KMS-11 (cell line): Measurements from ENCODE around the gene PTPRK.
"Not testable (repeated sequence)": the region's sequence is repeated elsewhere in the genome, so short reads cannot be mapped to it uniquely, and the experiment has no call there.

Experiments used
- H2AFZ ChIP-seq: fragments of 200-600 bp; sonication (generic); 2 replicates; pipeline ENCODE4 v1.6.1; 2016; ENCODE audit warnings: antibody characterized with exemption, mixed run types, low read depth
- H3K27ac ChIP-seq: fragments of 200-600 bp; sonication (generic); 2 replicates; pipeline ENCODE4 v1.6.1; 2016; ENCODE audit warnings: mild to moderate bottlenecking, mixed run types
- H3K27me3 ChIP-seq: fragments of 200-600 bp; sonication (generic); 2 replicates; pipeline ENCODE4 v1.6.1; 2017; ENCODE audit warnings: mild to moderate bottlenecking, low read depth, mixed run types, moderate library complexity; ENCODE audit not compliant: insufficient read depth
- H3K36me3 ChIP-seq: fragments of 200-600 bp; sonication (generic); 2 replicates; pipeline ENCODE4 v1.6.1; 2017; ENCODE audit warnings: mild to moderate bottlenecking, mixed run types; ENCODE audit not compliant: insufficient read depth
- H3K4me1 ChIP-seq: fragments of 200-600 bp; sonication (generic); 2 replicates; pipeline ENCODE4 v1.6.1; 2016; ENCODE audit warnings: mild to moderate bottlenecking, low read depth, mixed run types; ENCODE audit not compliant: poor library complexity, severe bottlenecking
- H3K4me2 ChIP-seq: fragments of 200-600 bp; sonication (generic); 2 replicates; pipeline ENCODE4 v1.7.0; 2016; ENCODE audit warnings: mild to moderate bottlenecking, mixed run types
- H3K4me3 ChIP-seq: fragments of 200-600 bp; sonication (generic); IDR thresholded peaks from 2 replicates; pipeline ENCODE4 v1.6.1; 2017; ENCODE audit warnings: low read depth, low read length, mixed read lengths; ENCODE audit not compliant: insufficient read depth
- H3K79me2 ChIP-seq: fragments of 200-600 bp; sonication (generic); 2 replicates; pipeline ENCODE4 v1.6.1; 2016; ENCODE audit warnings: low read depth, mixed run types; ENCODE audit not compliant: insufficient read depth
- H3K9ac ChIP-seq: fragments of 200-600 bp; sonication (generic); 2 replicates; pipeline ENCODE4 v1.6.1; 2016; ENCODE audit warnings: mild to moderate bottlenecking, mixed run types
- H4K20me1 ChIP-seq: fragments of 200-600 bp; sonication (generic); 2 replicates; pipeline ENCODE4 v1.6.1; 2016; ENCODE audit warnings: mild to moderate bottlenecking, mixed run types; ENCODE audit not compliant: insufficient read depth
- CTCF ChIP-seq: fragments of 200-600 bp; sonication (generic); conservative IDR thresholded peaks from 2 replicates; pipeline ENCODE4 v1.6.1; 2017; ENCODE audit warnings: low read depth, mild to moderate bottlenecking, antibody characterized with exemption, low read length, moderate library complexity, mixed read lengths

Gene PTPRK

GRCh38 chr6:128438393-128438792 lies 82.0 kb downstream of the PTPRK start:
- no peak for TF ChIP-seq CTCF
- Histone ChIP-seq H3K4me1 (peaks cover 19% of the 10 kb centered on the region), H3K9ac (no peak overlapping the region), H2AFZ (no peak overlapping the region), H3K27ac (no peak overlapping the region), H3K79me2 (no peaks in the 10 kb centered on the region; the same call in 1 of the 2 replicates), H4K20me1 (0 out of 2 replicates have a peak, but pooled peaks cover 3% of the 10 kb centered on the region), H3K36me3 (no peaks in the 10 kb centered on the region), H3K27me3 (no peaks in the 10 kb centered on the region), H3K4me3 (no peak overlapping the region), H3K4me2 (no peak overlapping the region)

GRCh38 chr6:128437685-128438084 lies 82.7 kb downstream of the PTPRK start:
- Histone ChIP-seq H3K9ac (no peak overlapping the region), H3K4me3 (no peak overlapping the region), H3K27me3 (no peaks in the 10 kb centered on the region), H2AFZ (no peak overlapping the region), H3K4me1 (peaks cover 19% of the 10 kb centered on the region), H3K79me2 (no peaks in the 10 kb centered on the region; the same call in 1 of the 2 replicates), H3K36me3 (no peaks in the 10 kb centered on the region), H4K20me1 (0 out of 2 replicates have a peak, but pooled peaks cover 3% of the 10 kb centered on the region), H3K27ac (no peak overlapping the region), H3K4me2 (no peak overlapping the region)
- no peak for TF ChIP-seq CTCF

- not testable (repeated sequence) for H3K36me3 ChIP-seq, H3K4me2 ChIP-seq, H2AFZ ChIP-seq, H3K4me3 ChIP-seq, H3K9ac ChIP-seq, H4K20me1 ChIP-seq, H3K79me2 ChIP-seq, H3K27ac ChIP-seq, H3K27me3 ChIP-seq
- peaks cover 17% of the 10 kb centered on the region for H3K4me1 ChIP-seq
Observed at GRCh38 chr6:128434752-128435151, 85.6 kb downstream of the PTPRK start.

- TF ChIP-seq CTCF: no peak
- H3K27ac ChIP-seq: no peak overlapping the region
- H3K4me3 ChIP-seq: no peak overlapping the region
- H3K27me3 ChIP-seq: no peaks in the 10 kb centered on the region
- H2AFZ ChIP-seq: no peak overlapping the region
- no peaks in the 10 kb centered on the region for H3K36me3 ChIP-seq
- H4K20me1 ChIP-seq: no peaks in the 10 kb centered on the region
- H3K9ac ChIP-seq: no peak overlapping the region
- no peak overlapping the region for H3K4me2 ChIP-seq
- no peaks in the 10 kb centered on the region for H3K4me1 ChIP-seq
- no peaks in the 10 kb centered on the region; the same call in 1 of the 2 replicates for H3K79me2 ChIP-seq
Observed at GRCh38 chr6:128432394-128432793, 88.0 kb downstream of the PTPRK start.

GRCh38 chr6:128427139-128427538 lies 93.3 kb downstream of the PTPRK start:
- Histone ChIP-seq H3K9ac (no peak overlapping the region), H3K4me2 (no peak overlapping the region), H3K79me2 (no peaks in the 10 kb centered on the region), H3K27me3 (no peaks in the 10 kb centered on the region), H2AFZ (no peak overlapping the region), H4K20me1 (no peaks in the 10 kb centered on the region), H3K4me1 (no peaks in the 10 kb centered on the region), H3K4me3 (no peak overlapping the region), H3K36me3 (no peaks in the 10 kb centered on the region), H3K27ac (no peak overlapping the region)
- no peak for TF ChIP-seq CTCF
